Motor neuron (in vitro differentiated cells): ENCODE results near the gene GOLGA8O. TPM values are rescaled to one million over a fixed set of nuclear protein-coding genes. Genes with fewer than 3 reads are reported as not detected.
"Not testable (repeated sequence)": the region's sequence is repeated elsewhere in the genome, so short reads cannot be mapped to it uniquely, and the experiment has no call there.

Source experiments
- ATAC-seq, 8 experiments: fragments of 200-7000 bp; cut with Tn5 transposase; replicated peaks in 6 of 8; 2 replicates each; pipeline ENCODE4 v1.8.0; 2021; ENCODE audit warnings: mild to moderate bottlenecking in 8 of 8, moderate library complexity in 8 of 8
- H3K27ac ChIP-seq, 2 donors: fragments of 250-450 bp; sonication (Bioruptor Pico); 2 replicates each; pipeline ENCODE4 v1.9.0; 2021; ENCODE audit warnings: antibody characterized with exemption in 2 of 2, mild to moderate bottlenecking in 2 of 2, moderate library complexity in 1 of 2
- H3K4me1 ChIP-seq, 2 donors: fragments of 250-450 bp; sonication (Bioruptor Pico); replicated peaks in 1 of 2; 2 replicates each; pipeline ENCODE4 v1.6.1; 2021; ENCODE audit warnings: antibody characterized with exemption in 2 of 2, mild to moderate bottlenecking in 2 of 2, moderate library complexity in 1 of 2
- H3K4me3 ChIP-seq, 5 donors: fragments of 250-450 bp; sonication (Bioruptor Pico); 2 replicates each; pipeline ENCODE4 v1.9.0; 2021; ENCODE audit warnings: antibody characterized with exemption in 5 of 5, mild to moderate bottlenecking in 5 of 5, moderate library complexity in 4 of 5
- WGBS, 10 experiments: fragments of 450-650 bp; shearing (Covaris generic); methylation state at CpG; one replicate each; pipeline ENCODE4 v1.0.0; 2022; 5-methylcytosine and 5-hydroxymethylcytosine counted together
- in situ Hi-C, 9 experiments: fragments of 400-800 bp; cut with MboI; loops; one replicate each; pipeline ENCODE4 v1.15.0; 2021; ENCODE audit warnings: low sequenced_read_pairs in 9 of 9, low pct_unique_long_range_greater_than_20kb in 2 of 9; ENCODE audit not compliant: unreplicated experiment in 9 of 9
- total RNA-seq, 8 experiments: library from RNA; unstranded; fragments of 300-600 nt; gene quantifications; 2 replicates each; pipeline versions ENCODE4 v1.2.3 to v1.2.4, GENCODE V29; 2022

The GOLGA8O gene
- total RNA-seq, 8 experiments from 2014 or later = 0.09 to 2.4 (median 0.45) TPM; not detected in 1

DNA sequence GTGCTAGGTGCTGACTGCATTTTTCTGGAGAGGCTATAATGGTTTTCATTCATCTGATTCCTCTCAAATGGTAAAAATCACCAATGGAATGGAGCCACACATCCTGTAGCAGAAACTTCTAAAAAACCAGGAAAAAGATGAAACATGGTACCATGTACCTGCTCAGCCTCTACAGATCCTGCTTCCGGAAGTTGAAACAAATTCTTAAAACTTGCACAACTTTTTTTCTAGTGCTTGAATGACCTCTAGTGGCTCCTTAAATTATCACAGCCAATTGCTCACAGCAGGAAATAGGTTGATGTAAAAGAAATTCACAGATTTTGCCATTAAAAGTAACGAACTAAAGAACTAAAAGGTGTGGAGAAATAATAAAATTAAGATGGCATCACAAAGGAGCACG lies 47.5 kb downstream of the GOLGA8O start:
- in situ Hi-C loops, H3K4me3 ChIP-seq, H3K27ac ChIP-seq, H3K4me1 ChIP-seq, ATAC-seq: not testable (repeated sequence)
- no CpG with 5 or more reads among the region's 3 CpGs for WGBS, 10 experiments

DNA sequence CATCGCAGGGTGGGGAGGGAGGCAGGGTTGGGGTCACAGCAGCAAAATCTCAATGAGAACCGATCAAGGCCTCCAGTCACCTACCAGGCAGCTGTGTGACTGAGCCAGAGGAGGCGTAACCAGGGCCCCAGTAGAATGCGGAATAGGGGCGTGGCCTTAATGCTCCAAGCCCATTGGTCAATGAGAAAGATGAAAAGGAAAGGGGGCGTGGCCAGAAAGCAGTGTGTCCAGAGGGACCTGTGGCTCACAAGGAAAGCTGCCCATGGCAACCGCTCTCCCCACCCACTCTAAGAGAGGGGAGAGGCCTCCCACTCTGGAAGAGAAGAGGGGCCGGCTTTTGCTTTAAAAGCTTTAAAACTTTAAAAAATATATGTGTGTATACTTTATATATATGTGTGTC lies 52.2 kb downstream of the GOLGA8O start, which contains the start of gene GOLGA8K:
Gene GOLGA8K, minus strand, starts transcription at position 101 of the 400 bp plus-strand sequence. Its CDS starts 98 bp downstream, at position 3.
- H3K27ac ChIP-seq, ATAC-seq, H3K4me1 ChIP-seq, H3K4me3 ChIP-seq, in situ Hi-C loops: not testable (repeated sequence)
- WGBS, 10 experiments = no CpG with 5 or more reads among the region's 8 CpGs

DNA sequence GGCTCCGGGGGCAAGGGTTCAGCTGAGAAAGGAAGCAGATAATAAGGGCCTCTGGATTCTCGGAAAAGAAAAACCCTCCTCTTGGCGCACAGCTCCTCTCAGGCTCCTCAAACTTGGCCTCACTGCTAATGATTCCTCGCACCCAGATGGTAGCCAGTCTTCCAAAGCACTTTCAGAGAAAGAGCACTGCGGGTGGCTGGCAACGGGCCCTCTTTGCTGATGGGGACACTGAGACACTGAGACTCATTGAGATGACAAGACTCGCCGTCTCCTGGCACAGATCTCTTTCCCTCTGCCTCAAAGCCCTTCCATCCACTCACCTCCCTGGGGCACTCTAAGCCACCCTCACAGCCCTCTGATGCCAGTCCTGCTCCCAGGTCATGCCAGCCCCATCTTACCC lies 58.9 kb downstream of the GOLGA8O start:
- H3K4me3 ChIP-seq, ATAC-seq, H3K4me1 ChIP-seq, H3K27ac ChIP-seq, in situ Hi-C loops: not testable (repeated sequence)
- WGBS, 10 experiments = no CpG with 5 or more reads among the region's 8 CpGs

Other genes starting within 250 kb of the GOLGA8O start
- gene GOLGA8K, start 52.3 kb downstream of the GOLGA8O start, total RNA-seq = 1 to 10 TPM in 4 of 8 experiments, under 1 TPM in 4; 0.61 to 2.2 (median 0.92) TPM
- gene GOLGA8N, start 137.8 kb upstream of the GOLGA8O start, total RNA-seq = 1 to 10 TPM; 1.2 to 7.2 (median 5.5) TPM
- gene ARHGAP11A, start 159.9 kb upstream of the GOLGA8O start, total RNA-seq = 10 to 100 TPM in 3 of 8 experiments, 1 to 10 TPM in 5; 1.4 to 27.1 (median 3.4) TPM
- gene SCG5, start 186.1 kb upstream of the GOLGA8O start, total RNA-seq = 10 to 100 TPM in 5 of 8 experiments, 1 to 10 TPM in 3; 1.3 to 68.5 (median 33.6) TPM